HEK293 (cell line): ENCODE results near the gene ADK.

ENCODE experiments used
- CTCF ChIA-PET: fragments of 350-600 bp; formaldehyde crosslinking; extraction: SDS; loops from one replicate; lab custom pipeline; 2021; ENCODE audit warnings: antibody characterized with exemption; lab: Yijun Ruan, JAX
- POLR2A ChIA-PET: fragments of 300-600 bp; formaldehyde crosslinking; extraction: SDS; loops from one replicate; lab custom pipeline; 2020; ENCODE audit warnings: antibody characterized with exemption, inconsistent platforms; lab: Yijun Ruan, JAX
- H3K27ac ChIP-seq: fragments of 200-500 bp; sonication (Bioruptor generic); 2 replicates; pipeline ENCODE4 v1.5.1; 2014; ENCODE audit warnings: low read depth, low read length, control low read depth, inconsistent platforms; ENCODE audit errors: extremely low read depth
- H3K36me3 ChIP-seq, 2 experiments: fragments of 200-500 bp in 1 of 2; sonication (Bioruptor generic) in 1 of 2; 1 replicate in 1 of 2; 2 replicates in 1 of 2; pipeline ENCODE4 v1.5.1; 2014 to 2017; ENCODE audit warnings: inconsistent platforms in 2 of 2, low read length in 2 of 2; ENCODE audit not compliant: control insufficient read depth in 2 of 2, insufficient read depth in 1 of 2
- H3K4me1 ChIP-seq: fragments of 200-500 bp; sonication (Bioruptor generic); 2 replicates; pipeline ENCODE4 v1.5.1; 2014; ENCODE audit warnings: mild to moderate bottlenecking, low read length, inconsistent platforms; ENCODE audit not compliant: control insufficient read depth, insufficient read depth
- H3K4me3 ChIP-seq: 2 replicates; pipeline ENCODE4 v1.5.1; 2011; ENCODE audit warnings: low read depth, mild to moderate bottlenecking, control low read depth, low read length, moderate library complexity
- H3K9me3 ChIP-seq: fragments of 200-500 bp; sonication (Bioruptor generic); 2 replicates; pipeline ENCODE4 v1.5.1; 2014; ENCODE audit warnings: low read depth, low read length, inconsistent platforms; ENCODE audit not compliant: control insufficient read depth, insufficient read depth
- AEBP2 ChIP-seq: fragments of 450-650 bp; formaldehyde crosslinking; IDR thresholded peaks from 2 replicates; pipeline ENCODE4 v1.5.1; 2016; ENCODE audit warnings: missing biosample characterization, missing genetic modification characterization, borderline replicate concordance
- KLF7 ChIP-seq: fragments of 450-650 bp; formaldehyde crosslinking; IDR thresholded peaks from 2 replicates; pipeline ENCODE4 v1.5.1; 2016; ENCODE audit warnings: missing biosample characterization, missing genetic modification characterization, borderline replicate concordance
- MZF1 ChIP-seq: fragments of 450-650 bp; formaldehyde crosslinking; IDR thresholded peaks from 2 replicates; pipeline ENCODE4 v1.5.1; 2017; ENCODE audit warnings: missing biosample characterization, missing genetic modification characterization, borderline replicate concordance
- PRDM10 ChIP-seq: fragments of 450-650 bp; formaldehyde crosslinking; IDR thresholded peaks from 2 replicates; pipeline ENCODE4 v1.5.1; 2016; ENCODE audit warnings: missing biosample characterization, missing genetic modification characterization
- SETDB1 ChIP-seq: IDR thresholded peaks from one replicate; pipeline ENCODE4 v1.6.1; 2017; ENCODE audit warnings: mild to moderate bottlenecking, low read length, moderate library complexity, mixed read lengths; ENCODE audit not compliant: insufficient read length
- TRIM28 ChIP-seq: IDR thresholded peaks from 2 replicates; pipeline ENCODE4 v1.6.1; 2011; ENCODE audit warnings: low read length, control low read depth, borderline replicate concordance
- ZBTB11 ChIP-seq: fragments of 450-650 bp; formaldehyde crosslinking; conservative IDR thresholded peaks from 2 replicates; pipeline ENCODE4 v1.5.1; 2016; ENCODE audit warnings: low read depth, missing biosample characterization, missing genetic modification characterization
- ZBTB8A ChIP-seq: fragments of 450-650 bp; formaldehyde crosslinking; IDR thresholded peaks from 2 replicates; pipeline ENCODE4 v1.5.1; 2016; ENCODE audit warnings: missing biosample characterization, missing genetic modification characterization
- ZFP37 ChIP-seq: fragments of 450-650 bp; formaldehyde crosslinking; IDR thresholded peaks from 2 replicates; pipeline ENCODE4 v1.5.1; 2016; ENCODE audit warnings: missing biosample characterization, missing genetic modification characterization
- ZNF121 ChIP-seq: fragments of 450-650 bp; formaldehyde crosslinking; IDR thresholded peaks from 2 replicates; pipeline ENCODE4 v1.5.1; 2016; ENCODE audit warnings: missing biosample characterization, missing genetic modification characterization
- ZNF133 ChIP-seq: fragments of 450-650 bp; formaldehyde crosslinking; IDR thresholded peaks from 2 replicates; pipeline ENCODE4 v1.5.1; 2016; ENCODE audit warnings: missing biosample characterization, missing genetic modification characterization
- ZNF140 ChIP-seq: fragments of 450-650 bp; formaldehyde crosslinking; IDR thresholded peaks from 2 replicates; pipeline ENCODE4 v1.5.1; 2016; ENCODE audit warnings: missing biosample characterization, missing genetic modification characterization
- ZNF146 ChIP-seq: fragments of 450-650 bp; formaldehyde crosslinking; IDR thresholded peaks from 2 replicates; pipeline ENCODE4 v1.5.1; 2016; ENCODE audit warnings: missing biosample characterization, missing genetic modification characterization
- ZNF157 ChIP-seq: fragments of 450-650 bp; formaldehyde crosslinking; IDR thresholded peaks from 2 replicates; pipeline ENCODE4 v1.5.1; 2016; ENCODE audit warnings: missing biosample characterization, missing genetic modification characterization
- ZNF175 ChIP-seq: fragments of 450-650 bp; formaldehyde crosslinking; IDR thresholded peaks from 2 replicates; pipeline ENCODE4 v1.5.1; 2016; ENCODE audit warnings: missing biosample characterization, missing genetic modification characterization
- ZNF292 ChIP-seq: fragments of 450-650 bp; formaldehyde crosslinking; IDR thresholded peaks from 2 replicates; pipeline ENCODE4 v1.5.1; 2016; ENCODE audit warnings: low read depth, missing biosample characterization, missing genetic modification characterization, borderline replicate concordance
- ZNF324 ChIP-seq: fragments of 450-650 bp; formaldehyde crosslinking; IDR thresholded peaks from 2 replicates; pipeline ENCODE4 v1.5.1; 2016; ENCODE audit warnings: missing biosample characterization, missing genetic modification characterization
- ZNF37A ChIP-seq: fragments of 450-650 bp; IDR thresholded peaks from 2 replicates; pipeline ENCODE4 v1.5.1; 2018; ENCODE audit warnings: missing biosample characterization, missing genetic modification characterization
- ZNF394 ChIP-seq: fragments of 450-650 bp; formaldehyde crosslinking; IDR thresholded peaks from 2 replicates; pipeline ENCODE4 v1.5.1; 2016; ENCODE audit warnings: missing biosample characterization, missing genetic modification characterization, mild to moderate bottlenecking, moderate library complexity, borderline replicate concordance
- ZNF433 ChIP-seq: fragments of 450-650 bp; formaldehyde crosslinking; IDR thresholded peaks from 2 replicates; pipeline ENCODE4 v1.5.1; 2016; ENCODE audit warnings: missing biosample characterization, missing genetic modification characterization, low read depth
- ZNF510 ChIP-seq: fragments of 450-650 bp; formaldehyde crosslinking; IDR thresholded peaks from 2 replicates; pipeline ENCODE4 v1.5.1; 2018; ENCODE audit warnings: mild to moderate bottlenecking, missing genetic modification characterization, missing biosample characterization; ENCODE audit not compliant: insufficient replicate concordance
- ZNF529 ChIP-seq: fragments of 450-650 bp; formaldehyde crosslinking; IDR thresholded peaks from 2 replicates; pipeline ENCODE4 v1.5.1; 2017; ENCODE audit warnings: missing genetic modification characterization, missing biosample characterization; ENCODE audit not compliant: insufficient replicate concordance
- ZNF544 ChIP-seq: fragments of 450-650 bp; formaldehyde crosslinking; IDR thresholded peaks from 2 replicates; pipeline ENCODE4 v1.5.0; 2017; ENCODE audit warnings: missing biosample characterization, missing genetic modification characterization
- ZNF560 ChIP-seq: fragments of 450-650 bp; formaldehyde crosslinking; IDR thresholded peaks from 2 replicates; pipeline ENCODE4 v1.5.1; 2017; ENCODE audit warnings: missing biosample characterization, missing genetic modification characterization, borderline replicate concordance
- ZNF580 ChIP-seq: fragments of 450-650 bp; formaldehyde crosslinking; IDR thresholded peaks from 2 replicates; pipeline ENCODE4 v1.5.1; 2016; ENCODE audit warnings: missing biosample characterization, missing genetic modification characterization
- ZNF596 ChIP-seq: fragments of 450-650 bp; IDR thresholded peaks from 2 replicates; pipeline ENCODE4 v1.5.0; 2018; ENCODE audit warnings: missing biosample characterization, mild to moderate bottlenecking, missing genetic modification characterization, moderate library complexity
- ZNF623 ChIP-seq: fragments of 450-650 bp; formaldehyde crosslinking; IDR thresholded peaks from 2 replicates; pipeline ENCODE4 v1.5.1; 2016; ENCODE audit warnings: missing biosample characterization, missing genetic modification characterization
- ZNF629 ChIP-seq: fragments of 450-650 bp; formaldehyde crosslinking; IDR thresholded peaks from 2 replicates; pipeline ENCODE4 v1.5.1; 2017; ENCODE audit warnings: missing biosample characterization, missing genetic modification characterization
- ZNF654 ChIP-seq: fragments of 450-650 bp; formaldehyde crosslinking; IDR thresholded peaks from 2 replicates; pipeline ENCODE4 v1.5.1; 2016; ENCODE audit warnings: low read depth, missing biosample characterization, missing genetic modification characterization
- ZNF664 ChIP-seq: fragments of 450-650 bp; formaldehyde crosslinking; IDR thresholded peaks from 2 replicates; pipeline ENCODE4 v1.5.1; 2016; ENCODE audit warnings: missing biosample characterization, missing genetic modification characterization
- ZXDB ChIP-seq: fragments of 450-650 bp; formaldehyde crosslinking; IDR thresholded peaks from 2 replicates; pipeline ENCODE4 v1.5.1; 2016; ENCODE audit warnings: missing biosample characterization, missing genetic modification characterization

Gene ADK

GRCh38 chr10:74485283-74485682 lies 334.3 kb downstream of the ADK start:
- peaks cover 0 to 3% of the 10 kb centered on the region in 2 experiments; a peak in 1 of 3 replicates for H3K36me3 ChIP-seq
- ChIA-PET POLR2A (no interaction called here), CTCF (no interaction called here)
- TF ChIP-seq ZXDB (tag by site-specific recombination) (peak; percentile 75), ZNF292 (0 out of 2 replicates have a peak, but pooled peaks have one; percentile 33), ZFP37 (tag by site-specific recombination) (peak; percentile 76; the same call in 1 of the 2 replicates), ZNF175 (tag by site-specific recombination) (no peak), ZNF146 (tag by site-specific recombination) (no peak; the same call in 1 of the 2 replicates), ZNF121 (tag by site-specific recombination) (no peak), PRDM10 (tag by site-specific recombination) (no peak), AEBP2 (0 out of 2 replicates have a peak, but pooled peaks have one; percentile 64), ZNF37A (tag by site-specific recombination) (no peak), ZNF560 (tag by site-specific recombination) (peak; percentile 70; the same call in 1 of the 2 replicates), ZNF580 (tag by site-specific recombination) (peak; percentile 53; the same call in 1 of the 2 replicates), ZNF529 (tag by site-specific recombination) (peak; percentile 42), ZNF157 (0 out of 2 replicates have a peak, but pooled peaks have one; percentile 16), ZNF596 (tag by site-specific recombination) (no peak), ZNF140 (tag by site-specific recombination) (peak; percentile 82), SETDB1 (no peak), ZNF394 (tag by site-specific recombination) (peak; percentile 95), ZNF629 (tag by site-specific recombination) (peak; percentile 60), ZNF544 (tag by site-specific recombination) (no peak), MZF1 (peak; percentile 25; the same call in 1 of the 2 replicates), ZNF433 (peak; percentile 89), ZNF133 (tag by site-specific recombination) (no peak), ZBTB11 (tag by site-specific recombination) (peak; percentile 81), ZBTB8A (peak; percentile 73), ZNF324 (no peak), TRIM28 (no peak), ZNF664 (tag by site-specific recombination) (peak; percentile 68), KLF7 (tag by site-specific recombination) (peak; percentile 44; the same call in 1 of the 2 replicates), ZNF510 (tag by site-specific recombination) (peak; percentile 70), ZNF623 (tag by site-specific recombination) (peak; percentile 78), ZNF654 (tag by site-specific recombination) (peak; percentile 30)

More at GRCh38 chr10:74485283-74485682, 334.3 kb downstream of the ADK start:
- H3K4me3 ChIP-seq, result no peak overlapping the region
- no peaks in the 10 kb centered on the region for H3K9me3 ChIP-seq
- no peaks in the 10 kb centered on the region for H3K4me1 ChIP-seq
- H3K27ac ChIP-seq, result no peak overlapping the region
